HL-60 (cell line): ENCODE data around the gene MT1H.
A peak's percentile ranks its signal among the peaks of the same experiment; 100 is the strongest.

Experiments used
- DNase-seq, 2 experiments: peaks; one replicate each; pipeline ENCODE4 v3.0.0-alpha.2; 2010 to 2020; ENCODE audit warnings: low read depth in 1 of 2, low spot score in 1 of 2
- H3K27ac ChIP-seq: fragments of 250-450 bp; sonication (Bioruptor Pico); replicated peaks from 2 replicates; pipeline ENCODE4 v1.5.1; 2020; ENCODE audit warnings: mild to moderate bottlenecking, moderate library complexity
- H3K27me3 ChIP-seq: fragments of 250-450 bp; sonication (Bioruptor Pico); 2 replicates; pipeline ENCODE4 v1.5.1; 2021; ENCODE audit warnings: mild to moderate bottlenecking, moderate library complexity; ENCODE audit not compliant: insufficient read depth, poor library complexity, severe bottlenecking
- H3K4me3 ChIP-seq: replicated peaks from 2 replicates; pipeline ENCODE4 v1.5.1; 2011; ENCODE audit warnings: mild to moderate bottlenecking, control low read depth, low read length; ENCODE audit not compliant: insufficient read depth
- GABPA ChIP-seq: IDR thresholded peaks from 2 replicates; pipeline ENCODE4 v1.6.1; 2012; ENCODE audit warnings: low read depth
- POLR2AphosphoS5 ChIP-seq: IDR thresholded peaks from 2 replicates; pipeline ENCODE4 v1.6.1; 2012; ENCODE audit warnings: low read depth
- SPI1 ChIP-seq: IDR thresholded peaks from 2 replicates; pipeline ENCODE4 v1.6.1; 2012; ENCODE audit warnings: low read depth, mild to moderate bottlenecking, borderline replicate concordance
- TF ChIP-seq, protein P1 (sequence below): IDR thresholded peaks from one replicate; pipeline ENCODE4 v1.5.1; 2011; ENCODE audit warnings: low read length, control low read depth, inconsistent platforms; ENCODE audit not compliant: insufficient read depth
- TF ChIP-seq, protein P2 (sequence below): IDR thresholded peaks from 2 replicates; pipeline ENCODE4 v1.6.1; 2012; ENCODE audit warnings: low read depth; ENCODE audit not compliant: insufficient replicate concordance

The MT1H gene

DNA sequence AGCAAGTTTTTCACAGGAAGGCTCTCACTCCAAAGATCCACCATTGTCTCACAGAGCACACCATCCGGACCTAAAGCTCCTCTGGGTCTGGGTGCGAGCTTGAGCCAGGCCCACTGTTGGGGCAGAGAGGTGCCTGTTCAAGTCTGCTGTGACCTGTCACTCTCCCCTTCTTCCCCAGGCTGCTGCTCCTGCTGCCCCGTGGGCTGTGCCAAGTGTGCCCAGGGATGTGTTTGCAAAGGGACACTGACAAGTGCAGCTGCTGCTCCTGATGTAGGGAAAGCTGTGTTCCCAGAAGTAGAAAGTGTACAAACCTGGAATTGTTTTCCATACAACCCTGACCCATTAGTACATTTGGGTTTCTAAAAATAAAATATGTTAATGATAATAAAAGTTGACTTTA lies 7.9 kb downstream of the MT1H start:
- TF ChIP-seq POLR2AphosphoS5 = no peak
- TF ChIP-seq SPI1 = no peak
- no peak for TF ChIP-seq GABPA
- TF ChIP-seq, protein P1, sequence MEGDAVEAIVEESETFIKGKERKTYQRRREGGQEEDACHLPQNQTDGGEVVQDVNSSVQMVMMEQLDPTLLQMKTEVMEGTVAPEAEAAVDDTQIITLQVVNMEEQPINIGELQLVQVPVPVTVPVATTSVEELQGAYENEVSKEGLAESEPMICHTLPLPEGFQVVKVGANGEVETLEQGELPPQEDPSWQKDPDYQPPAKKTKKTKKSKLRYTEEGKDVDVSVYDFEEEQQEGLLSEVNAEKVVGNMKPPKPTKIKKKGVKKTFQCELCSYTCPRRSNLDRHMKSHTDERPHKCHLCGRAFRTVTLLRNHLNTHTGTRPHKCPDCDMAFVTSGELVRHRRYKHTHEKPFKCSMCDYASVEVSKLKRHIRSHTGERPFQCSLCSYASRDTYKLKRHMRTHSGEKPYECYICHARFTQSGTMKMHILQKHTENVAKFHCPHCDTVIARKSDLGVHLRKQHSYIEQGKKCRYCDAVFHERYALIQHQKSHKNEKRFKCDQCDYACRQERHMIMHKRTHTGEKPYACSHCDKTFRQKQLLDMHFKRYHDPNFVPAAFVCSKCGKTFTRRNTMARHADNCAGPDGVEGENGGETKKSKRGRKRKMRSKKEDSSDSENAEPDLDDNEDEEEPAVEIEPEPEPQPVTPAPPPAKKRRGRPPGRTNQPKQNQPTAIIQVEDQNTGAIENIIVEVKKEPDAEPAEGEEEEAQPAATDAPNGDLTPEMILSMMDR = no peak
- TF ChIP-seq, protein P2, sequence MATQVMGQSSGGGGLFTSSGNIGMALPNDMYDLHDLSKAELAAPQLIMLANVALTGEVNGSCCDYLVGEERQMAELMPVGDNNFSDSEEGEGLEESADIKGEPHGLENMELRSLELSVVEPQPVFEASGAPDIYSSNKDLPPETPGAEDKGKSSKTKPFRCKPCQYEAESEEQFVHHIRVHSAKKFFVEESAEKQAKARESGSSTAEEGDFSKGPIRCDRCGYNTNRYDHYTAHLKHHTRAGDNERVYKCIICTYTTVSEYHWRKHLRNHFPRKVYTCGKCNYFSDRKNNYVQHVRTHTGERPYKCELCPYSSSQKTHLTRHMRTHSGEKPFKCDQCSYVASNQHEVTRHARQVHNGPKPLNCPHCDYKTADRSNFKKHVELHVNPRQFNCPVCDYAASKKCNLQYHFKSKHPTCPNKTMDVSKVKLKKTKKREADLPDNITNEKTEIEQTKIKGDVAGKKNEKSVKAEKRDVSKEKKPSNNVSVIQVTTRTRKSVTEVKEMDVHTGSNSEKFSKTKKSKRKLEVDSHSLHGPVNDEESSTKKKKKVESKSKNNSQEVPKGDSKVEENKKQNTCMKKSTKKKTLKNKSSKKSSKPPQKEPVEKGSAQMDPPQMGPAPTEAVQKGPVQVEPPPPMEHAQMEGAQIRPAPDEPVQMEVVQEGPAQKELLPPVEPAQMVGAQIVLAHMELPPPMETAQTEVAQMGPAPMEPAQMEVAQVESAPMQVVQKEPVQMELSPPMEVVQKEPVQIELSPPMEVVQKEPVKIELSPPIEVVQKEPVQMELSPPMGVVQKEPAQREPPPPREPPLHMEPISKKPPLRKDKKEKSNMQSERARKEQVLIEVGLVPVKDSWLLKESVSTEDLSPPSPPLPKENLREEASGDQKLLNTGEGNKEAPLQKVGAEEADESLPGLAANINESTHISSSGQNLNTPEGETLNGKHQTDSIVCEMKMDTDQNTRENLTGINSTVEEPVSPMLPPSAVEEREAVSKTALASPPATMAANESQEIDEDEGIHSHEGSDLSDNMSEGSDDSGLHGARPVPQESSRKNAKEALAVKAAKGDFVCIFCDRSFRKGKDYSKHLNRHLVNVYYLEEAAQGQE = no peak
- Histone ChIP-seq H3K27ac (no peak overlapping the region), H3K27me3 (peaks cover 14% of the 10 kb centered on the region), H3K4me3 (no peak overlapping the region)
- no peak for DNase-seq

DNA sequence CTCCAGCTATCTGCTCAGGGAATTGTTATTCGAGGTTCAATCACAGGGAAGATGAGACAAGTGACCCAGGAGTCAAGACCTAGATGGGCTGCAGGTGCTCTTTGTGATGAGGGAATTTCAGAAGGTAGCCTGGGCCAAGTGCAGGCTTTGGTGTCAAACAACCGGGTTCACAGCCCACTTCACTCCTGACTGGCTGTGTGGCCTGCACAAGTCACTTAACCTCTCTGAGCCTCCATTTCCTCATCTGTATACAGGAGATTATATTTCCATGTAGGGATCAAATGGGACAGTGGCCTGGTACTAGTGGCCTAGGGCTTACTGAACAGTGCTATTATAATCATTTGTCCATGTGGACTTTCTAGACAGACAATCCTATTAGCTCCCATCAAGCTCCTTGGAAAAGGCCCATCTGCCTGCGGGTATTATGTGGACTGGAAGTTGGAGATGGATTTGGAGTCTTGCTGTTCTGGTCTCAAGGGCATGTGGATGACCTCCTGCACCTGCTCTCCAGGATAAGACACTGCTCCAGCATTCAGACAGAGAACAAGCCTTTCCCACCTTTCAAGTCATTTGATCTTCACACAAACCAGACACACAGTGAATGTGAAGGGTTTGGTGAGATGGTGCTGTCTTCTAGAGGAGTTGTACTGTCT lies 9.6 kb downstream of the MT1H start:
- peaks cover 8% of the 10 kb centered on the region for H3K27me3 ChIP-seq
- no peak for DNase-seq
- H3K4me3 ChIP-seq = no peak overlapping the region

DNA sequence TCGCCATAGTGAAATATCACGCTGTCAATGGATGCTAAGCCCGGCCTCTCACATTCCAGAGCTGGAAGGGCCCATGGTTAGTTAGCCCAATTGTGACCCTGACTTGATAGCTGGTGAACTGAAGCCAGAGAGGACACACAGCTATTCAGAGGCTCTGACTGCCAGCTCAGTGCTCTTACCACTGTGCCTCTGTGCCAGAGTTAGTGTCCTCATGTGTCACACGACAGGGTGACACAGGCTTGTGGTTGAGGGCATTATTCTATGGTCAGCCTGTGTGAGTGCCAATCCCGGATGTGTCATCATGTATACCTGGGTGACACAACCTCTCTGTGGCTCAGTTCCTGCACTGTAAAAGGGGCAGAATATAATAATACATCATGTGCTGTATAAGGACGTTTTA lies 10.2 kb downstream of the MT1H start:
- no peak overlapping the region for H3K4me3 ChIP-seq
- H3K27ac ChIP-seq = peak overlapping the region; percentile 61
- peaks cover 8% of the 10 kb centered on the region for H3K27me3 ChIP-seq
- TF ChIP-seq SPI1 (no peak), POLR2AphosphoS5 (no peak), GABPA (no peak)
- TF ChIP-seq, protein P2 = no peak
- TF ChIP-seq, protein P1 = no peak
- DNase-seq = peak; percentile 75 to 80

More for the DNA sequence above, 9.6 kb downstream of the MT1H start:
- TF ChIP-seq, protein P1 = no peak
- no peak for TF ChIP-seq SPI1
- no peak for TF ChIP-seq GABPA
- TF ChIP-seq, protein P2 = no peak
- TF ChIP-seq POLR2AphosphoS5 = no peak
- peak overlapping the region; percentile 61 for H3K27ac ChIP-seq
